ENCODE results near the gene TSPYL2.

TSPYL2 gene

GRCh38 chrX:53125506-53125905, 43.3 kb downstream of the TSPYL2 start:
- DNase-seq (ENCODE audit: low read depth in 2 of 2), result no peak

- DNase-seq (ENCODE audit: low read depth in 2 of 2), result no peak
Observed at GRCh38 chrX:53126377-53126776, 44.2 kb downstream of the TSPYL2 start.

GRCh38 chrX:53128097-53128749, 46.1 kb downstream of the TSPYL2 start:
- no peak for DNase-seq (ENCODE audit: low read depth in 2 of 2)

- no peak for DNase-seq (ENCODE audit: low read depth in 2 of 2)
Observed at GRCh38 chrX:53133400-53133799, 51.2 kb downstream of the TSPYL2 start.

GRCh38 chrX:53135581-53135980, 53.4 kb downstream of the TSPYL2 start:
- DNase-seq (ENCODE audit: low read depth in 2 of 2), result no peak
